Karpas-422 (cell line): ENCODE measurements around the gene GAGE12E. TPM values are rescaled to one million over a fixed set of nuclear protein-coding genes. Genes with fewer than 3 reads are reported as not detected.
"Not testable (repeated sequence)": the region's sequence is repeated elsewhere in the genome, so short reads cannot be mapped to it uniquely, and the experiment has no call there.

ENCODE experiments used
- DNase-seq: peaks from one replicate; pipeline ENCODE4 v3.0.0-alpha.2; 2015
- H2AFZ ChIP-seq: fragments of 200-600 bp; sonication (generic); 2 replicates; pipeline ENCODE4 v1.6.1; 2014; ENCODE audit warnings: antibody characterized with exemption, low read length, mixed read lengths
- H3K27ac ChIP-seq: fragments of 200-600 bp; sonication (generic); 2 replicates; pipeline ENCODE4 v1.5.1; 2014; ENCODE audit warnings: mild to moderate bottlenecking, low read length, moderate library complexity
- H3K27me3 ChIP-seq: fragments of 200-600 bp; sonication (generic); 2 replicates; pipeline ENCODE4 v1.6.1; 2014; ENCODE audit warnings: low read length, mixed read lengths
- H3K36me3 ChIP-seq: fragments of 200-600 bp; sonication (generic); 2 replicates; pipeline ENCODE4 v1.6.1; 2014; ENCODE audit warnings: low read length, mixed read lengths; ENCODE audit not compliant: insufficient read depth
- H3K4me1 ChIP-seq: fragments of 200-600 bp; sonication (generic); 2 replicates; pipeline ENCODE4 v1.6.1; 2014; ENCODE audit warnings: mild to moderate bottlenecking, low read length, mixed read lengths
- H3K4me2 ChIP-seq: fragments of 200-600 bp; sonication (generic); 2 replicates; pipeline ENCODE4 v1.6.1; 2014; ENCODE audit warnings: low read length, low read depth, mild to moderate bottlenecking; ENCODE audit not compliant: poor library complexity, severe bottlenecking
- H3K4me3 ChIP-seq: fragments of 200-600 bp; sonication (generic); 2 replicates; pipeline ENCODE4 v1.5.1; 2014; ENCODE audit warnings: mild to moderate bottlenecking, antibody characterized with exemption, low read length, mixed read lengths
- H3K79me2 ChIP-seq: fragments of 200-600 bp; sonication (generic); 2 replicates; pipeline ENCODE4 v1.6.1; 2014; ENCODE audit warnings: mild to moderate bottlenecking, low read length, mixed read lengths
- H3K9ac ChIP-seq: fragments of 200-600 bp; sonication (generic); 2 replicates; pipeline ENCODE4 v1.6.0; 2014; ENCODE audit warnings: low read length
- H3K9me2 ChIP-seq: fragments of 200-600 bp; sonication (generic), shearing (Covaris generic); replicated peaks from 2 replicates; pipeline ENCODE4 v1.6.0; 2014; ENCODE audit warnings: mild to moderate bottlenecking, low read length, moderate library complexity; ENCODE audit not compliant: insufficient read depth
- H3K9me3 ChIP-seq: fragments of 300-700, 200-600 bp; sonication (generic); 2 replicates; pipeline ENCODE4 v1.6.1; 2014; ENCODE audit warnings: low read length, mixed read lengths
- H4K20me1 ChIP-seq: fragments of 200-600 bp; sonication (generic); 2 replicates; pipeline ENCODE4 v1.6.1; 2014; ENCODE audit warnings: mild to moderate bottlenecking, antibody characterized with exemption, low read length, low read depth; ENCODE audit not compliant: insufficient read depth
- small RNA-seq: library from RNA; depleted of rRNA; stranded (forward); fragments of <200 nt; gene quantifications from one replicate; pipeline ENCODE3, GENCODE V24; 2014
- total RNA-seq: library from RNA; depleted of rRNA; stranded (reverse); fragments of >200 nt; shearing (Covaris generic); gene quantifications from 2 replicates; pipeline ENCODE4 v1.2.3, GENCODE V29; 2014; ENCODE audit warnings: low replicate concordance; rRNA removed

GAGE12E gene
- total RNA-seq, 1 experiment from 2014 or later, result not detected

- not testable (repeated sequence) for H3K9me3 ChIP-seq, H3K36me3 ChIP-seq, H3K9ac ChIP-seq, H3K4me2 ChIP-seq, H3K4me3 ChIP-seq, H3K27me3 ChIP-seq, H2AFZ ChIP-seq, H3K9me2 ChIP-seq, H3K4me1 ChIP-seq, H3K27ac ChIP-seq, H4K20me1 ChIP-seq, H3K79me2 ChIP-seq, DNase-seq
Measured at GRCh38 chrX:49589196-49589595, 38.1 kb downstream of the GAGE12E start, which contains the start of gene GAGE2A. Gene GAGE2A (plus strand): TSS chrX:49589496. CDS start chrX:49590651, 1,155 bp downstream.

GRCh38 chrX:49589769-49590478 is 38.8 kb downstream of the GAGE12E start:
- H3K4me2 ChIP-seq, H3K4me3 ChIP-seq, H3K4me1 ChIP-seq, H3K79me2 ChIP-seq, H3K9me2 ChIP-seq, DNase-seq, H3K27ac ChIP-seq, H3K27me3 ChIP-seq, H2AFZ ChIP-seq, H4K20me1 ChIP-seq, H3K9ac ChIP-seq, H3K9me3 ChIP-seq, H3K36me3 ChIP-seq: not testable (repeated sequence)

- not testable (repeated sequence) for H3K27me3 ChIP-seq, H2AFZ ChIP-seq, H3K27ac ChIP-seq, DNase-seq, H3K4me2 ChIP-seq, H4K20me1 ChIP-seq, H3K9ac ChIP-seq, H3K4me3 ChIP-seq, H3K9me2 ChIP-seq, H3K9me3 ChIP-seq, H3K36me3 ChIP-seq, H3K4me1 ChIP-seq, H3K79me2 ChIP-seq
Measured at GRCh38 chrX:49590488-49590887, 39.4 kb downstream of the GAGE12E start.

GRCh38 chrX:49598720-49599119 is 47.6 kb downstream of the GAGE12E start, which contains the start of gene GAGE1:
Gene GAGE1 (plus strand): TSS chrX:49599020. CDS start chrX:49600175, 1,155 bp downstream.
- H3K27ac ChIP-seq, H3K27me3 ChIP-seq, H2AFZ ChIP-seq, DNase-seq, H3K36me3 ChIP-seq, H3K79me2 ChIP-seq, H3K4me3 ChIP-seq, H3K4me1 ChIP-seq, H3K9me3 ChIP-seq, H3K9me2 ChIP-seq, H3K4me2 ChIP-seq, H4K20me1 ChIP-seq, H3K9ac ChIP-seq: not testable (repeated sequence)

Small RNA genes lying within 50 kb of the gene (small RNA-seq; reads per million reads assigned to genes)
- gene GAGE12B, result not detected

Other genes with a start within 250 kb of the GAGE12E start
- gene GAGE10, start 247.6 kb upstream of the GAGE12E start, total RNA-seq, result not detected in 2 replicates
- not detected in 2 replicates for gene GAGE12J, start 229.3 kb upstream of the GAGE12E start, total RNA-seq
- gene GAGE13, start 219.7 kb upstream of the GAGE12E start, total RNA-seq, result not detected in 2 replicates
- not detected in 2 replicates for gene GAGE12C, start 19.1 kb upstream of the GAGE12E start, total RNA-seq
- not detected in 2 replicates for gene GAGE12D, start 9.6 kb upstream of the GAGE12E start, total RNA-seq
- not detected in 2 replicates for gene GAGE12F, start 9.6 kb downstream of the GAGE12E start, total RNA-seq
- not detected in 2 replicates for gene GAGE12G, start 19.1 kb downstream of the GAGE12E start, total RNA-seq
- gene GAGE12H, start 28.7 kb downstream of the GAGE12E start, total RNA-seq, result not detected in 2 replicates
- gene GAGE2A, start 38.2 kb downstream of the GAGE12E start, total RNA-seq, result not detected in 2 replicates
- not detected in 2 replicates for gene GAGE1, start 47.7 kb downstream of the GAGE12E start, total RNA-seq
- gene PAGE1, start 144.7 kb downstream of the GAGE12E start, total RNA-seq, result not detected in 2 replicates